HepG2 (cell line): ENCODE data around the gene ADD2.

Experiments
- JUN ChIP-seq: sonication (generic); formaldehyde crosslinking; IDR thresholded peaks from 2 replicates; pipeline ENCODE4 v1.4.0; 2020; ENCODE audit warnings: mild to moderate bottlenecking, missing genetic modification reagents
- KAT7 ChIP-seq: IDR thresholded peaks from 2 replicates; pipeline ENCODE4 v1.6.1; 2018; ENCODE audit warnings: borderline replicate concordance, missing compliant biosample characterization
- MYC ChIP-seq: sonication (generic); formaldehyde crosslinking; IDR thresholded peaks from 2 replicates; pipeline ENCODE4 v1.9.0; 2021; ENCODE audit warnings: missing genetic modification reagents, borderline replicate concordance
- RFX3 ChIP-seq: IDR thresholded peaks from 2 replicates; pipeline ENCODE4 v1.6.1; 2016; ENCODE audit warnings: missing biosample characterization, missing genetic modification reagents
- TARDBP ChIP-seq: sonication (generic); formaldehyde crosslinking; IDR thresholded peaks from 2 replicates; pipeline ENCODE4 v1.8.0; 2022; ENCODE audit warnings: mild to moderate bottlenecking, missing genetic modification reagents
- ZNF12 ChIP-seq: sonication (generic); formaldehyde crosslinking; IDR thresholded peaks from 2 replicates; pipeline ENCODE4 v1.5.0; 2020; ENCODE audit warnings: missing genetic modification reagents
- ZNF235 ChIP-seq: sonication (generic); formaldehyde crosslinking; IDR thresholded peaks from 2 replicates; pipeline ENCODE4 v1.8.1; 2023; ENCODE audit warnings: mild to moderate bottlenecking, missing genetic modification reagents, borderline replicate concordance
- ZNF256 ChIP-seq: sonication (generic); formaldehyde crosslinking; conservative IDR thresholded peaks from 2 replicates; pipeline ENCODE4 v1.4.0; 2020; ENCODE audit warnings: missing genetic modification reagents
- ZNF274 ChIP-seq: sonication (generic); formaldehyde crosslinking; IDR thresholded peaks from 2 replicates; pipeline ENCODE4 v1.5.1; 2020; ENCODE audit warnings: mild to moderate bottlenecking, missing genetic modification reagents
- ZNF761 ChIP-seq: sonication (generic); formaldehyde crosslinking; conservative IDR thresholded peaks from 2 replicates; pipeline ENCODE4 v1.4.0; 2020; ENCODE audit warnings: mild to moderate bottlenecking, missing genetic modification reagents
- ZNF768 ChIP-seq: sonication (generic); formaldehyde crosslinking; IDR thresholded peaks from 2 replicates; pipeline ENCODE4 v1.4.0; 2020; ENCODE audit warnings: missing genetic modification reagents
- TF ChIP-seq, protein P1 (sequence below): sonication (generic); formaldehyde crosslinking; IDR thresholded peaks from 2 replicates; pipeline ENCODE4 v1.5.0; 2020; ENCODE audit warnings: mild to moderate bottlenecking, missing genetic modification reagents, moderate library complexity
- TF ChIP-seq, protein P2 (sequence below): sonication (generic); formaldehyde crosslinking; IDR thresholded peaks from 2 replicates; pipeline ENCODE4 v1.5.1; 2020; ENCODE audit warnings: mild to moderate bottlenecking, missing genetic modification reagents, moderate library complexity

DNA sequence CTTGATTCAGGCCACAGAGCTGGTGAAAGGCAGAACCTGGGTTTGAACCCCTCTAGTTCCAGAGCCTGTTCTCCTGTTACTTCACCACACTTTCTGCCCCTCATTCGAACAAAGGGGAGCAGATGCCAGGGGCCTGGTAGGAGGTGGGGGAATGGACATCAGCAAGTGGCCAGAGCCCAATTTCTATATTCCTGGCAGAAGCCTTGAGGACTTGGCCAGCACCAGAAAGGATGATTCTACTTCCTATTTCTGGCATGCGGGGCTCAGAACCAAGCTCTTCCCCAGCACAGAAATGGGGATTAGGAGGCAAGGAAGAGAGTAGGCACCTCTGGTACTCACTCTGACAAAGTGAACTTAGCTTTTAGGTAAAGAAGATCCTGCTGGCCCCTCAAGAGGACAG, 49.3 kb downstream of the ADD2 start:
- TF ChIP-seq RFX3 (CRISPR knock-in tag): no peak
- no peak for TF ChIP-seq ZNF761 (CRISPR knock-in tag)
- TF ChIP-seq, protein P1, sequence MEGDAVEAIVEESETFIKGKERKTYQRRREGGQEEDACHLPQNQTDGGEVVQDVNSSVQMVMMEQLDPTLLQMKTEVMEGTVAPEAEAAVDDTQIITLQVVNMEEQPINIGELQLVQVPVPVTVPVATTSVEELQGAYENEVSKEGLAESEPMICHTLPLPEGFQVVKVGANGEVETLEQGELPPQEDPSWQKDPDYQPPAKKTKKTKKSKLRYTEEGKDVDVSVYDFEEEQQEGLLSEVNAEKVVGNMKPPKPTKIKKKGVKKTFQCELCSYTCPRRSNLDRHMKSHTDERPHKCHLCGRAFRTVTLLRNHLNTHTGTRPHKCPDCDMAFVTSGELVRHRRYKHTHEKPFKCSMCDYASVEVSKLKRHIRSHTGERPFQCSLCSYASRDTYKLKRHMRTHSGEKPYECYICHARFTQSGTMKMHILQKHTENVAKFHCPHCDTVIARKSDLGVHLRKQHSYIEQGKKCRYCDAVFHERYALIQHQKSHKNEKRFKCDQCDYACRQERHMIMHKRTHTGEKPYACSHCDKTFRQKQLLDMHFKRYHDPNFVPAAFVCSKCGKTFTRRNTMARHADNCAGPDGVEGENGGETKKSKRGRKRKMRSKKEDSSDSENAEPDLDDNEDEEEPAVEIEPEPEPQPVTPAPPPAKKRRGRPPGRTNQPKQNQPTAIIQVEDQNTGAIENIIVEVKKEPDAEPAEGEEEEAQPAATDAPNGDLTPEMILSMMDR (CRISPR knock-in tag): no peak
- TF ChIP-seq ZNF274: no peak
- TF ChIP-seq ZNF256 (CRISPR knock-in tag): no peak
- no peak for TF ChIP-seq ZNF12
- no peak for TF ChIP-seq JUN (CRISPR knock-in tag)
- TF ChIP-seq, protein P2, sequence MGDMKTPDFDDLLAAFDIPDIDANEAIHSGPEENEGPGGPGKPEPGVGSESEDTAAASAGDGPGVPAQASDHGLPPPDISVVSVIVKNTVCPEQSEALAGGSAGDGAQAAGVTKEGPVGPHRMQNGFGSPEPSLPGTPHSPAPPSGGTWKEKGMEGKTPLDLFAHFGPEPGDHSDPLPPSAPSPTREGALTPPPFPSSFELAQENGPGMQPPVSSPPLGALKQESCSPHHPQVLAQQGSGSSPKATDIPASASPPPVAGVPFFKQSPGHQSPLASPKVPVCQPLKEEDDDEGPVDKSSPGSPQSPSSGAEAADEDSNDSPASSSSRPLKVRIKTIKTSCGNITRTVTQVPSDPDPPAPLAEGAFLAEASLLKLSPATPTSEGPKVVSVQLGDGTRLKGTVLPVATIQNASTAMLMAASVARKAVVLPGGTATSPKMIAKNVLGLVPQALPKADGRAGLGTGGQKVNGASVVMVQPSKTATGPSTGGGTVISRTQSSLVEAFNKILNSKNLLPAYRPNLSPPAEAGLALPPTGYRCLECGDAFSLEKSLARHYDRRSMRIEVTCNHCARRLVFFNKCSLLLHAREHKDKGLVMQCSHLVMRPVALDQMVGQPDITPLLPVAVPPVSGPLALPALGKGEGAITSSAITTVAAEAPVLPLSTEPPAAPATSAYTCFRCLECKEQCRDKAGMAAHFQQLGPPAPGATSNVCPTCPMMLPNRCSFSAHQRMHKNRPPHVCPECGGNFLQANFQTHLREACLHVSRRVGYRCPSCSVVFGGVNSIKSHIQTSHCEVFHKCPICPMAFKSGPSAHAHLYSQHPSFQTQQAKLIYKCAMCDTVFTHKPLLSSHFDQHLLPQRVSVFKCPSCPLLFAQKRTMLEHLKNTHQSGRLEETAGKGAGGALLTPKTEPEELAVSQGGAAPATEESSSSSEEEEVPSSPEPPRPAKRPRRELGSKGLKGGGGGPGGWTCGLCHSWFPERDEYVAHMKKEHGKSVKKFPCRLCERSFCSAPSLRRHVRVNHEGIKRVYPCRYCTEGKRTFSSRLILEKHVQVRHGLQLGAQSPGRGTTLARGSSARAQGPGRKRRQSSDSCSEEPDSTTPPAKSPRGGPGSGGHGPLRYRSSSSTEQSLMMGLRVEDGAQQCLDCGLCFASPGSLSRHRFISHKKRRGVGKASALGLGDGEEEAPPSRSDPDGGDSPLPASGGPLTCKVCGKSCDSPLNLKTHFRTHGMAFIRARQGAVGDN: no peak
- no peak for TF ChIP-seq ZNF768 (CRISPR knock-in tag)
- TF ChIP-seq MYC (CRISPR knock-in tag): no peak
- no peak for TF ChIP-seq TARDBP (CRISPR knock-in tag)
- TF ChIP-seq KAT7 (CRISPR knock-in tag): no peak
- no peak for TF ChIP-seq ZNF235 (CRISPR knock-in tag)
